Erythroblast (primary cell): ENCODE data around the gene IL22RA2.

ENCODE experiments used
- GATA1 ChIP-seq: IDR thresholded peaks from 2 replicates; pipeline ENCODE4 v1.6.1; 2011; ENCODE audit warnings: low read depth, mild to moderate bottlenecking, control low read depth, low read length, moderate library complexity
- POLR2A ChIP-seq: IDR thresholded peaks from 2 replicates; pipeline ENCODE4 v1.6.1; 2011; ENCODE audit warnings: mild to moderate bottlenecking, low read length

- TF ChIP-seq POLR2A, result no peak
- TF ChIP-seq GATA1, result no peak
These were observed 62.0 kb downstream of the IL22RA2 start for GRCh38 chr6:137111296-137112066.
